Gastrocnemius medialis (tissue), 4 donors: ENCODE data around the gene ANKRD13B.

Source experiments
- POLR2A ChIP-seq, 2 donors: fragments of 450-650 bp; IDR thresholded peaks; one replicate each; pipeline ENCODE4 v1.6.1; 2017; ENCODE audit warnings: antibody characterized with exemption in 2 of 2, mild to moderate bottlenecking in 2 of 2, moderate library complexity in 2 of 2
- TF ChIP-seq, protein P1 (sequence below), 5 experiments: fragments of 450-650 bp in 3 of 5; fragments of 200-600 bp in 2 of 5; sonication (generic) in 2 of 5; IDR thresholded peaks in 4 of 5; conservative IDR thresholded peaks in 1 of 5; 1 replicate in 4 of 5; 2 replicates in 1 of 5; pipeline ENCODE4 v1.5.1; 2016 to 2019; ENCODE audit warnings: antibody characterized with exemption in 5 of 5, mild to moderate bottlenecking in 3 of 5, moderate library complexity in 3 of 5

GRCh38 chr17:29616300-29617048, 23.5 kb downstream of the ANKRD13B start:
- TF ChIP-seq, protein P1, sequence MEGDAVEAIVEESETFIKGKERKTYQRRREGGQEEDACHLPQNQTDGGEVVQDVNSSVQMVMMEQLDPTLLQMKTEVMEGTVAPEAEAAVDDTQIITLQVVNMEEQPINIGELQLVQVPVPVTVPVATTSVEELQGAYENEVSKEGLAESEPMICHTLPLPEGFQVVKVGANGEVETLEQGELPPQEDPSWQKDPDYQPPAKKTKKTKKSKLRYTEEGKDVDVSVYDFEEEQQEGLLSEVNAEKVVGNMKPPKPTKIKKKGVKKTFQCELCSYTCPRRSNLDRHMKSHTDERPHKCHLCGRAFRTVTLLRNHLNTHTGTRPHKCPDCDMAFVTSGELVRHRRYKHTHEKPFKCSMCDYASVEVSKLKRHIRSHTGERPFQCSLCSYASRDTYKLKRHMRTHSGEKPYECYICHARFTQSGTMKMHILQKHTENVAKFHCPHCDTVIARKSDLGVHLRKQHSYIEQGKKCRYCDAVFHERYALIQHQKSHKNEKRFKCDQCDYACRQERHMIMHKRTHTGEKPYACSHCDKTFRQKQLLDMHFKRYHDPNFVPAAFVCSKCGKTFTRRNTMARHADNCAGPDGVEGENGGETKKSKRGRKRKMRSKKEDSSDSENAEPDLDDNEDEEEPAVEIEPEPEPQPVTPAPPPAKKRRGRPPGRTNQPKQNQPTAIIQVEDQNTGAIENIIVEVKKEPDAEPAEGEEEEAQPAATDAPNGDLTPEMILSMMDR (IDR thresholded peaks at IDR 0.05 in 4 of 5, conservative IDR thresholded peaks at IDR 0.05 in 1 of 5), result no peak
- no peak for TF ChIP-seq POLR2A (IDR thresholded peaks at IDR 0.05)
